HL-60/S4 treated with phorbol 12-myristate 13-acetate at 8.2 ng/mL for 4 days and 3 days (cell line): ENCODE results near the gene PSG6.
"Not testable (repeated sequence)": the region's sequence is repeated elsewhere in the genome, so short reads cannot be mapped to it uniquely, and the experiment has no call there.

Experiments
- in situ Hi-C: fragments of 300-500 bp; cut with MboI; formaldehyde crosslinking; loops from 2 replicates; pipeline ENCODE4 v1.15.0; 2022; ENCODE audit warnings: low sequenced_read_pairs

PSG6 gene

DNA sequence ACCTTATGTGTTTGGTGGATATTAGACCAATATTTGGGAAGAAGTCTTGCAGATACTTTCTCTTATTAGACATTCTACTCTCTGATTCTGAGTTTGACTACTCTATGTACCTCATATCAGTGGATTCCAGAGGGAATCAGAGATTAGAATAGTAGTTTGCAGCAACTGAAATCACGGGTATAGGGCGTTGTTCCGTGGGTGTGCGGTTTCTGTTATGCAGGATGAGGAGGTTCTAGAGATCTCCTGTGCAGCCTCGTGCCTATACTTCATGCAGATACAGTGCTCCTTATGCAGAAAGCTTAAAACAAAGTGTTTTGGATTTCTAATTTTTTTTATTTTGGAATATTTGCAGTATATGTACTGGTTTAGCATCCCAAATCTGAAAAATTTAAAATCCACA, 6.0 kb downstream of the PSG6 start:
- in situ Hi-C loops = not testable (repeated sequence)

DNA sequence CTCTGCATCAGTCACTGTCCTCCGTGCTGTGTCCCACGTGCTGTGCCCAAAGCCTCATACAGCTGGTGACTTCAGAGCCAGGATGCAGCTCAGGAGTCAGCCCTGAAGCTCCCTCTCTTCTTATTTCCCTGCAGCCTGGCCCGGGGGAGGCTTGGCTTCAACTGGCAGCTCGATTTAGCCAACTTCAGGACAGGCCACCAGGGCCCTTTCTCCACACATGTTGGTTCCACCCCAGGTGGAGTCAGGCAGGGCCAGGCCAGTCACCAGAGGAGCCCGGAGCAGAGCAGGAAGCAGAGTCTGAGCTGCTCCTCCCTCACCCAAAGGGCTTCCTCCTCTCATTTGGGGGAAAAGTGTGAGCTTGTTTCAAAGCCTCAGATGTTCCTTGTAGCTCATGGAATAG, 11.5 kb downstream of the PSG6 start:
- in situ Hi-C loops = not testable (repeated sequence)

DNA sequence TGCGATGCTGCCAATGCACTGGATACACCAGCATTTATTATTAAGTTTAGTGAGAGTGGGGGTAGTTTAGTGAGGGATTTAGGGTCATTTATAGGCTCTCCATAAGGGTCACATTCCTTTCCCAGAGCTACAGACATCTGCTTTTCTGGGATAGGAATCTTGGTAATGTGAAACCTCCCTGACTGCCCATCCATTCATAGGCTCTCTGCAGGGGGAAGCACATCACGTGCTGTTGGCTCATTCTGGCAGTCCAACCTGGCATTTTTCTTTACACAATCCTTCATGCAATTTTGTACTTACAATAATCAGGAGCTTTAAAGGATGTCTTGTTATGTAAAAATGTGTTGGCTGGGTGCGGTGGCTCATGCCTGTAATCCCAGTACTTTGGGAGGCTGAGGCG, 17.1 kb downstream of the PSG6 start:
- in situ Hi-C loops = not testable (repeated sequence)

DNA sequence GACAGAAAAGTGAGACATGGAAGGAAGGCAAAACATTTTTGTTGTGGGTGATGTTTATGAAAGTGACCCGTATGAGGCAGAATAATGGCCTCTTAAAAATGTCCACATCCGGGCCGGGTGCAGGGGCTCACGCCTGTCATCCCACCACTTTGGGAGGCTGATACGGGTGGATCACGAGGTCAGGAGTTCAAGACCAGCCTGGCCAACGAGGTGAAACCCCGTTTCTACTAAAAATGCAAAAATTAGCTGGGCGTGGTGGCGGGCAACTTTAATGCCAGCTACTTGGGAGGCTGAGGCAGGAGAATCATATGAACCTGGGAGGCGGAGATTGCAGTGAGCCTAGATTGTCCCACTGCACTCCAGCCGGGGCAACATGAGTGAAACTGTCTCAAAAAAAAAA, 18.0 kb downstream of the PSG6 start:
- in situ Hi-C loops = not testable (repeated sequence)

DNA sequence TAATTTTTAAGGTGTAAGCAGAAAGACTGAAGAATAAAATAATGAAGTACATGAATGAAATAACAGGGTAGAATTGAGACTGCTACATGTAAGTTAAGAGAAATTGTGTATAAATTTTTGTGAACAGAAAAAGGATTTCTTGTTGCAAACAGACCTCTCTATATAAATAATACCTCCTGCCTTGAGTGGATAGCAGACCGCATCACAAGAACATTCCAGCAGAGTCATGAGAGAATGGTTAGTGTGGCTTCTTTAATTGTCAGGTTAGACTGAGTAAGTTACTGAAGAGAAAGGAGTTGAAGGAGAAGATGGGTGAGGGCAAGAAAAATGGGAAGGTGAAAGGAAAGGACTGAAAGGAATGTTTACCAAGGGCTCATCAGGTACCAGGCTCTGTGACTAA, 18.6 kb downstream of the PSG6 start:
- in situ Hi-C loops = not testable (repeated sequence)

DNA sequence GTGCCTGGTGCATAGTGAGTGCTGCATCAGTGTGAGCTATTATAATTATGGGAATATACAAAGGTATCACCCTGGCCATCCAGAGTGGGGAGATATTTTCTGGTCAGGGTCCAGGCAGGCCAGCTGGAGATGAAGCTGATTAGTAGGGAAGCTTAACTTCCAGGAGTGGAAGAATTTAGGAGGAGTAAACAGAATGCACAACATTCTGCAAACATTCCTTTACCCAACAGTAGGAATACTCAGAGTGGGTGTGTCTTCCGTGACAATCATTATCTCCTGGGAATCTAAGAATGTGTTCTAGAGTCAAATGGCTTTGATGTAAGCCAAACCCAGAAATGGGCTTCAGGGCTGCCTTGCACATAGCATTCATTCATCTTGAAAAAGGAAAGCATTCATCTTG, 19.0 kb downstream of the PSG6 start:
- in situ Hi-C loops = not testable (repeated sequence)

DNA sequence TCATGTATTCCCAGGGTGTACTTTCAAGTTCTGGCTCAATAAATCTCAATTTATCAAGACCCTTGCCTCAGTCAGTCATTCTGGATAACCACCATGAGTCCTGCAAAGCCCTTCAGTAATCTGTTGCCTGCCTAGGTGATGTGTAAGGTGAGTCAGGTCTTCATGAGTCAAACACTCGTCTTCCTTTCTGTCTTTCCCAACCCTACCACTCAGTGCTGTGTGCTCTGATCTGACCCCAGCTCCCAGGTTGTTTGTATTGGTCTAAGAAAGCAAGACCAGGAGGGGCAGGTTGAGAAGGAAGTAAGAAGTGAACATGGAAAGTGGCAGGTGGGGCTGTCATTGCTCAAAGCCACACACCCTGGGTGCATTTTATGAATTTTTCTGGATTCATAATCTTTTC, 20.0 kb downstream of the PSG6 start:
- in situ Hi-C loops = not testable (repeated sequence)

DNA sequence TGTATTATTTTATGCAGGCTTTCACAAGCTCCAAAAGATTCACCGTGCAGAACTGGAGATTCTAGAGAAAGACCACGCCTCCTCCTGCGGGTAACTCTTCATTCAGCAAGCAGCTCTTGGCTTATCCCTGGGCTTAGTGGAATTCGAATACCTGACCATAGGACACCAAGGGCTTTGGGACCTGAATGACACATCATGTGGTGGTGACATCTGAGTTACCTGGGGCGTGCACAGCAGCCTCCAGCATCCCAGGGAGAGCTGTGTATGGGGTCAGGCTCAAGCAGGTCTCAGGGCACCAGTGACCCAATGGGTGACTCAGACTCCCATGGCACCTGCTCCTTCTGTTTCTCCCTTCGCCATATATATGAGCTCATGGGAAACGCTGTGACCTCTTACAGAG, 27.2 kb downstream of the PSG6 start:
- in situ Hi-C loops = not testable (repeated sequence)

DNA sequence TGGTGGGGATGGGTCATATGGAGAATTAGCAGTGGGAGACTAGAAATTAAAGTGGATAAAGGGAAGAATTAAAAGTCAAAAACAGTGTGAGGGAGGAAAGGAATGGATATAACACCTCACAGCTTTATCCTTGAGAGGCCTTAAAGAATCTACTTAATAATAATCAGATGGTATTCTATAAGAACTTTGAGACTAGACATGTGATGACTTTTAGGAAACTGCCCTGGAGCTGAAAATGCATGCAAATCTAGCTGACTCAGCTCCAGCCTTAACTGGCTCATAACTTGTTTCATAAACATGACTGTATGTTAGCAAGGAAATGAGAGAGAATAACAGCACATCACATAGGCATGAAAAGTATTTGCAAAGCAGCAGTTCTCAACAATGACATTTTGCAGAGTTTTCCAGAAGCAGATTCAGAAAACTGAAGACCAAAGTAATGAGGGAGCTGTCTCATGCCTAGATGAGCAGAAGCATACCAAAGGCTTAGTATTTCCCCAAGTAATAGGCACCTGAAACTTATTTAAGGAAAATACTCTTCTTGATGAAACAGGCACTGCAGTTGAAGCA, 29.7 kb downstream of the PSG6 start:
- in situ Hi-C loops = not testable (repeated sequence)

DNA sequence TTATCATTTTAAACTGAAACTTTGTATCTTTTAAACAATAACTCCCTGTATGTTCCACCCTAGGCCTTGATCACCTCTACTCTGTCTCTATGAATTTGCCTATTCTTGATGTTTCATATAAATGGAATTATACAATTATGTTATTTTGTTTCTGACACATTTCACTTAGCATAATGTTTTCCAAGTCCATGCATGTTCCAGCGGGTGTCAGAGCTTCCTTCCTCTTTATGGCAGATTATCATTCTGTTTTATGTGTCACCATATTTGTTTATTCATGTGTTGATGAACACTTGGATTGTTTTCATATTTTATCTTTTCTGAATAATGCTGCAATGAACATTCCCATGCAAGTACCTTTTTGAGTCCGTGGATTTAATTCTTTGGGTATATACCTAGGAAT, 35.0 kb downstream of the PSG6 start:
- in situ Hi-C loops = not testable (repeated sequence)

DNA sequence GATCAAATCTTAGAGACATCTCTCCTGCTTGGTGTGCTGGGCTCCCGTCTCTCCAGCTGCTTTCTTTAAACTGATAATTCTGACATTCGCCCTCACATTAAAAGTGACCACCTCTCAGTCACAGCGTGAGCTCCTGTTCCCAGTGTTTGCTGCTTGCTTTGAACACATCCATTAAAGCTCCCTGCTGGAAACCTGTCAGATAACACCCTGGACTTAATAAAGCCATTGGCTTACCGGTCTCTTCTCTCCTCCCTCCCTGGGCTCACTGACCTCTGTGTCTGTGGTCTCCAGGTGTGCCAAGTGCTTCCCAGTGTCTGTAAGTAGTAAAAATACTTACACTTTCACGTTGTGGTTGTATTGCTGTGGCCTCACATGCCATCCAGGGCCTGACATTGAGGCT, 35.7 kb downstream of the PSG6 start:
- in situ Hi-C loops = not testable (repeated sequence)

DNA sequence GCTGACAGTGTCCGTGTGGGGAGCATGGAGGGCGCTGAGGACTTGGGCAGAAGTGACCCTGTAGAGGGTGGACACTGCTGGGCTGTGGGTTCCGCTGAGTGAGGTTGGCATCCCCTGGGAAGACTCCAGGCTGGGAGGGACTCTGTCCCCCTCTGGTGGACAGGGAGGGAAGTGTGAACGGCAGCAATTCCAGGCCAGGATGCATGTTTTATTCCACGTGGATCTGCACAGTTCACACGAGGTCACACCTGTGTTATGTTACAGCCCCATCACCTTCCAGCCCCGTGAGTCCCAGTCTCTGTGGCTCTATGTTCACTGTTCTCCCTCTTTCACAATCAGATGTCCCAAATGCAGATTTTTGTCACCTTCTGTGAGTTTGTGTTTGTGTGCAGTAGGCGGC, 36.4 kb downstream of the PSG6 start:
- in situ Hi-C loops = not testable (repeated sequence)

DNA sequence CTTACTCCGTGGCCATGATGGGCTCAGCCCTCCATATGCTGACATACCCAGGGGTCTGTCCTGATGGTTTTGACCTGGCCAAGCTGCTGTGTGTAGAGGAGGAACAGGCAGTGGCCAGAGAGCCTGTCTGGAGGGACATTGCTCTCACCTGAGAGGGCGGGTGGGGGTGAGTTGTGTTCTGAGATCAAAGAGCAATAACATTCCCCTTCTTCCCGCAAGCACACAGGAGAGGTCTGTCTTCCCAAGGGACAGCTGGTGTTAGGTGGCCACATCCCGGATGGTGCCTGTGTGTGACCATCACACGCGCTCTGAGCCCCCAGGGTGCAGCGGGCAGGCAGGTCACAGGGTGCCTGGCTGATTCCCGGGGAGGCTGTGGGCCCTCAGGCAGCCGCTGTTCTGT, 37.1 kb downstream of the PSG6 start:
- in situ Hi-C loops = not testable (repeated sequence)

DNA sequence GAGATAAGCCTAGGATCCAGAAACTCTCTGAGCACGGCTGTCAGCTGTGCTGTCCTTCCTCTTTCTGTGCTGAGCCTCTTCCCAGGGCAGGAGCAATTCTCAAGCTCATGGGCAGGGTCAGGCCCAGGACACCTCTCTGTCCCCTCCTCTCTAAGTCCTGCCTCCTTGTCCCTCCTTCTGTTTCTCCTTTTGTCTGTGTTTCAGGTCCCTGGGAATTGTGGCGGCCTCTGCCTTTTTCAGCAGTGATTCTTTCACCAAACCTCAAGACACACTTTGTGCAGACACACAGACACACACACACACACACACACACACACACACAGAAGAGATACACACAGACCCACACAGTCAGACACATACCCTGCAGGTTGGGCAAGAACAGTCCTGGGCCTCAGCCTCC, 38.1 kb downstream of the PSG6 start, which contains the start of gene PSG1:
TSS of gene PSG1 (minus strand) at position 101 of the 400 bp plus-strand sequence. CDS start 132 bp downstream, outside the sequence.
- in situ Hi-C loops = no loop called here

DNA sequence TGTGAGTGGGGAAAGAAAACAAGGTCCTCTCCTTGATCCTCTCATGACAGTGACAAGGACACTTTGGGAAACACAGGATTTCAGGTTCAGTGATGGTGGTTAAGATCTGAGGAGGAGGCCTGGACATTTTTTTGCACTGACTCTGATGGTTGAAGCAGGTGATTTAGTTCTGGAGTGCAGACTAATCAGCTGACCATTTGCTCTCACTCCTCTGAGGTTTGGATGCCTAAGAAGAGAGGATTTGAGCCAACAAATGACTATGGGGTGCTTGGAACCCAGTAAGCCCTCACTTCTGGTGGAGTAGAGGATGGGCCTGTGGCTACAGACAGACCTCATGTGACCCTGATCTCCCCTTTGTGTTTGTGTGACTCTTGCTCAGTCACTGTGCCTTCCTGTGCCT, 41.1 kb downstream of the PSG6 start:
- in situ Hi-C loops = not testable (repeated sequence)

DNA sequence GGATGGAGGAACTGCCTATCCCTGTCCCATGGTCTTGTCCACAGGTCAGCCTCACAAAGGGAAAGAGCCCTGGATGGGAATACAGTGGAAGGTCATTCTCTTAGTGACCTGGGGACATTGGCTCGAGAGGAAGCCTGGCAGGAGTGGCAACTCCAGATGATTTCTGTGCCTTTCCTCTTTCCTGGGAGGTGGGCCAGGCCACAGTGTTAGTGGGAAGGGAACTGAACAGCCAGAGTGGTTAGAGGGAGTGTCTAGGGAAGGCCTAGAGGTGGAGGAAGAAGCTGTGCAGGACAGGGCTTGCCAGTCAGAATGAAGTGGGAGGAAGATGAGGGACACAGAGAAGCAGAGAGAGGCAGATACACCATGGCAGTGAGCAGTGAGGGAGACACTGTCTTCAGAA, 41.8 kb downstream of the PSG6 start:
- in situ Hi-C loops = not testable (repeated sequence)

DNA sequence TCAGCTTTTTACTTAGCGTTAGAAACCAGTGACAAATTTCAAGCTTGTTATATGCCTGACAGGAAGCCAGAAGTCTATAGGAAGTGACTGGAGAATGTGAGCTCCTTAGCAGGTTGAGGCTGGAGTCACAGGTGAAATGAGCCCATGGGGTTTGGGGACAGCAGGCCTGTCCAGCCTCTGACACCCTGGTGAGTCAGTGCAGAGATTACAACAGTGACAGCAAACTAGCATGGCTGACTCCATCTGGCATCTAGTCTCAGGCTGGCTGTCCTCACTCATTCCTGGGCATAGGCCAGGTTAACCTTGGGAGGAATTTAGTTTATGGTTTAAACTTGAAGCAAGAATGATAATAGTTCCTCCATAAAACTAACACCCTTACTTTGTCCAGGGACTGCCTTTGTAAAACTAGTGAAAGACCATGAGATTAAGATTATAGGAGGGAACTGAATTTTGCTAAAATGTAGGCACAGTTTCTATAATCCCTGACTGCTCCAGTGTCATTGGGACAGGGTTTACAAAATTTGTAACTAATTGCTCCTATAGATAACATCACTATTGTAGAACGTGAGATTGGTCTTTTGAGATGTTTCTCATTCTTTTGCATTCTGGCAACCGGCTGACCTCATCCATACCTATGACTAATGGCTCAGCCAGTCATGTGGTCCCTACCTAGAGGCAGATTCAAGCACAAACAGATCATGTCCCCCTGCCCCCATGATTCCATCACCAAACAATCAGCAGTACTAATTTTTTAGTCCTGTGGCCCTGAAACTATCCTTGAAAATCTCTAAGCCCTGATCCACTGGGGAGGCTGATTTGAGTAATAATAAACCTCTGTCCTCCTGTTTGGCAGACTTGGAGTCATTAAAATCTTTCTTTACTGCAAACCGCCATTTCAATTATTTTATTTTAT, 42.5 kb downstream of the PSG6 start:
- in situ Hi-C loops = not testable (repeated sequence)

DNA sequence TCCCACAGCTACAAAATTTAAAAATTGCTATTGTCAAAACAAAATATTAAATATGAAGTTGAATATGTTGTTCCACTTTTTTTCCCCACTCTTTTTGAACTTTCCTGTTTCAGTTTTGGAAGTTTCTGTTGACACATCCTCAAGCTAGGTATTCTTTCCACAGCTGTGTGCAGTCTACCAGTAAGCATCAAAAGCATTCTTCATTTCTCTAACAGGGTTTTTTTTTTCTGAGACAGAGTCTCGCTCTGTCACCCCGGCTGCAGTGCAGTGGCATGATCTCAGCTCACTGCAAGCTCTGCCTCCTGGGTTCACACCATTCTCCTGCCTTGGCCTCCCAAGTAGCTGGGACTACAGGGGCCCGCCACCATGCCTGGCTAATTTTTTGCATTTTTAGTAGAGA, 43.6 kb downstream of the PSG6 start:
- in situ Hi-C loops = not testable (repeated sequence)

DNA sequence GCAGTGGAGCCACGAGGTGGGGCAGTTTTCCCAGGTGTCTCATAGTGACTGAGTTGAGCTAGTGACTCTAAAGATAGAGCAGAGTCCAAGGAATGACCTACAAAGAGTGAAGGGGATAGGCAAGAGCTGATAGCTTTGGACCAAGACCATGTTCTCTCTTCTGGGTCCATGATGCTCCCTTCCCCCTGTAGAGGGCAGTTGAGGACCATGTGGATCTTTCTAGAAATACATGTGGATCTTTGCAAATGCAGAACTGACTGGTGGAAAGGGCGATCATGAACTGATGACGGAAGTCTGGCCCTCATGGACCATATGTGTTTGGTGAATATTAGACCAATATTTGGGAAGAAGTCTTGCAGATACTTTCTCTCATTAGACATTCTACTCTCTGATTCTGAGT, 45.1 kb downstream of the PSG6 start:
- in situ Hi-C loops = no loop called here

DNA sequence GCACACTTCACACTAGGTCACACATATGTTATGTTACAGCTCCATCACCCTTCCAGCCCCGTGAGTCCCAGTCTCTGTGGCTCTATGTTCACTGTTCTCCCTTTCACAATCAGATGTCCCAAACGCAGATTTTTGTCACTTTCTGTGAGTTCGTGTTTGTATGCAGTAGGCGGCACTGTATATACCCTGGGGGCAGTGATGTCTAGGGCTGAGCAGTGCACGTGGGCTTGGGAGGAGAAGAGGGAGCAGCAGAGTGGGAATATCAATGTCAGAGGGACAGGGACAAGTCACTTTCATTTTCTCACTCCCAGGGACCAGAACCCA, 60.2 kb downstream of the PSG6 start:
- in situ Hi-C loops = no loop called here

DNA sequence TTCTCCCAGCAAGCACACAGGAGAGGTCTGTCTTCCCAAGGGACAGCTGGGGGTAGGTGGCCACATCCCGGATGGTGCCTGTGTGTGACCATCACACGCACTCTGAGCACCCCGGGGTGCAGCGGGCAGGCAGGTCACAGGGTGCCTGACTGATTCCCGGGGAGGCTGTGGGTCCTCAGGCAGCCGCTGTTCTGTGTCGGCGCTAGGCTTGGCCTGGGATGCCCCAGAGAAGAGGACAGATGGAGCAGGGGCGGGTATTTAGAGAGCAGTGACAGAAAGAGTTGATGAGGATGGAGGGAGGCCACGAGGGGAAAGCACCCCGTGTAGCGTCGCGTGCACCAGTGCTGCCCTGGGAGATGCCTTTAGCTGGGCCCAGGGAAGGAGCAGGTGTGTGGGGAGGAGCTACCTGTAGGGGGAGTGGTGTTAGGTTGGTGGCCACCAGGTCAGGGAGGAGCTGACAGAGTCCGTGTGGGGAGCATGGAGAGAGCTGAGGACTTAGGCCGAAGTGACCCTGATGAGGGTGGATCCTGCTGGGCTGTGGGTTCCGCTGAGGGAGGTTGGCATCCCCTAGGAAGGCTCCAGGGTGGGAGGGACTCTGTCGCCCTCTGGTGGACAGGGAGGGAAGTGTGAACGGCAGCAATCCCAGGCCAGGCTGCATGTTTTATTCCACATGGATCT, 60.7 kb downstream of the PSG6 start:
- in situ Hi-C loops = not testable (repeated sequence)

DNA sequence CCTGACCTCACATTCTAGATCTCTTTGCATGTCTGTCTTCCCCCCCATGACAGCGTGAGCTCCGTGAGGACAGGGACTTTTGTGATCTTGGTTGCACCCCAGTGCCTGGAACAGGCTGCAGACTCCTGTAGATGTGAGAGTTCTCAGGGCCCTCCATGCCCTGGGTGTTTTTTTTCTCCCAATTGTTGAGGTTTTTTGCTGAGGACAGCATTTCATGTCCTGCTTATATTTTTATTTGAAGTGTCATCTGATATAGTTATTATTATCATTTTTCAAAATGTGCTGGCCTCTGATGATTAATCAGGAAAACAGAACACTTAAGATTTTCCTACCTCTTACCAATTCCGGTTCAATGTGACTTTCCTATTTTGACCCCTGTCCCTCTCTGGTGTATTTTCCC, 62.9 kb downstream of the PSG6 start:
- in situ Hi-C loops = not testable (repeated sequence)
